GM19328 (cell line): ENCODE results near the gene CCNA1.

Experiments
- ATAC-seq: cut with Tn5 transposase; IDR thresholded peaks from one replicate; pipeline ENCODE4 v1.9.1; 2021; ENCODE audit warnings: mild to moderate bottlenecking, moderate library complexity; ENCODE audit not compliant: unreplicated experiment

Gene CCNA1

GRCh38 chr13:36453516-36453915 lies 21.2 kb downstream of the CCNA1 start:
- no peak for ATAC-seq

- no peak for ATAC-seq
Observed at GRCh38 chr13:36454121-36454520, 21.8 kb downstream of the CCNA1 start.

- no peak for ATAC-seq
Observed at GRCh38 chr13:36454987-36455386, 22.7 kb downstream of the CCNA1 start.

GRCh38 chr13:36456577-36456976 lies 24.3 kb downstream of the CCNA1 start:
- ATAC-seq = no peak

- no peak for ATAC-seq
Observed at GRCh38 chr13:36461506-36461905, 29.2 kb downstream of the CCNA1 start.

- no peak for ATAC-seq
Observed at GRCh38 chr13:36475468-36475867, 43.2 kb downstream of the CCNA1 start.

DNA sequence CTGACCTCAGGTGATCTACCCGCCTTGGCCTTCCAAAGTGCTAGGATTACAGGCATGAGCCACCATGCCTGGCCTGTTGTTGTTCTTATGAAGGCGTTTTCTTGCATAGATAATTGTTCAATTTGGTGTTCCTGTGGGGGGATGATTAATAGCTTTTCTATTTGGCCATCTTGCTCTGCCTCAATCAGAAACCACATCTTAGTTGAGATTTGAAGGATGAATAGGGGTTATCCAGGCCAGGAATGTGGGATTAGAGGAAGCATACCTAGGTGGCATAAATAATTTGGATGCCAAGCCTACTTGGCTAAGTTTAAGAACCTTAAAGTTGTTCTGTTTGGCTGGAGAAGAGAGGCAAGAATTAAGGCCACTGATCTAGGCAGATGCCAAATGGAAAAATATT lies 44.4 kb downstream of the CCNA1 start:
- no peak for ATAC-seq

- no peak for ATAC-seq
Observed at GRCh38 chr13:36480726-36481427, 48.6 kb downstream of the CCNA1 start.

DNA sequence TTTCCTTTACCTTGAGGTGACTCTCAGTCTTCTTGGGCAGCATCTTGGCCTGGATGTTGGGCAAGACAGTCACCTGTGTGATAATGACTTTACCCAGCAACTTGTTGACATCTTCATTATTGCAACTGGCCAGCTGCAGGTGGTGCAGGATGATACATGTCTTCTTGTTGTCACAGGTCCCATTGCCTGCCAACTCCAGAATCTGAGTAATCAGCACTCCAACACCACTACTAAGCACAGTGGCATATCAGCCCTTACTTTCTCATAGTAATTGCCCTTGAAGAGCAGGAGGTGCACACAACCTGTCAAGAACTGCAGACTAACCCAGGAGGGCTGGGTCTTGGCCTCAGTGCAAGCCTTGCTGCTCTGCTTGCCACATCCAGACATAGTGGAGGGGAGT lies 57.8 kb downstream of the CCNA1 start:
- no peak for ATAC-seq
